GM18511 (cell line): ENCODE measurements around the gene FERD3L.
"Not testable (repeated sequence)": the region's sequence is repeated elsewhere in the genome, so short reads cannot be mapped to it uniquely, and the experiment has no call there.

Experiments used
- ATAC-seq: cut with Tn5 transposase; IDR thresholded peaks from one replicate; pipeline ENCODE4 v1.9.1; 2021; ENCODE audit warnings: mild to moderate bottlenecking, moderate library complexity; ENCODE audit not compliant: unreplicated experiment

FERD3L gene, protein sequence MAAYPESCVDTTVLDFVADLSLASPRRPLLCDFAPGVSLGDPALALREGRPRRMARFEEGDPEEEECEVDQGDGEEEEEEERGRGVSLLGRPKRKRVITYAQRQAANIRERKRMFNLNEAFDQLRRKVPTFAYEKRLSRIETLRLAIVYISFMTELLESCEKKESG

DNA sequence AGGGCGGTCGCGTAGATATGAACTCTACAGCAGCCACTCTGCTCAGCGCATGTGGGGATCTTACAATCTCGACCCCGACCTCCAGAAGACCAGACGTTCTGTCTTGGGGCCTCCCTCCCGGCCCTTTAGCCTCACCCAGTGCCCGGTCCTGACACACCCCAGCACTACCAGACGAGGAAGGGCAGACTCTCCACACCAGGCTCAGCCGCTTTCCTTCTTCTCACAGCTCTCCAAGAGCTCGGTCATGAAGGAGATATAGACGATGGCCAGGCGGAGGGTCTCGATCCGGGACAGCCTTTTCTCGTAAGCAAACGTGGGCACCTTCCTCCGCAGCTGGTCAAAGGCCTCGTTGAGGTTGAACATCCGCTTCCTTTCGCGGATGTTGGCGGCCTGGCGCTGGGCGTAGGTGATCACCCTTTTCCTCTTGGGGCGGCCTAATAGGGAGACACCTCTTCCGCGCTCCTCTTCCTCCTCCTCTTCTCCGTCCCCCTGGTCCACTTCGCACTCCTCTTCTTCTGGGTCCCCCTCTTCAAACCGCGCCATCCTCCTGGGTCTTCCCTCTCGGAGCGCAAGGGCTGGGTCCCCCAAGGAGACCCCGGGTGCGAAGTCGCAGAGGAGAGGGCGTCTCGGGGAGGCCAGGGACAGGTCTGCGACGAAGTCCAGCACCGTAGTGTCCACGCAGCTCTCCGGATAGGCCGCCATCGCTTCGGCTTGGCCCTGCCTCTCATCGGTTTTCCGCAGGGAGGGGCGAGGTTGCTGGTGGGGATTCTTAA is at the start of gene FERD3L:
TSS of gene FERD3L (minus strand) at position 761 of the 773 bp plus-strand sequence. CDS start at position 702, 59 bp downstream.
- no peak for ATAC-seq

DNA sequence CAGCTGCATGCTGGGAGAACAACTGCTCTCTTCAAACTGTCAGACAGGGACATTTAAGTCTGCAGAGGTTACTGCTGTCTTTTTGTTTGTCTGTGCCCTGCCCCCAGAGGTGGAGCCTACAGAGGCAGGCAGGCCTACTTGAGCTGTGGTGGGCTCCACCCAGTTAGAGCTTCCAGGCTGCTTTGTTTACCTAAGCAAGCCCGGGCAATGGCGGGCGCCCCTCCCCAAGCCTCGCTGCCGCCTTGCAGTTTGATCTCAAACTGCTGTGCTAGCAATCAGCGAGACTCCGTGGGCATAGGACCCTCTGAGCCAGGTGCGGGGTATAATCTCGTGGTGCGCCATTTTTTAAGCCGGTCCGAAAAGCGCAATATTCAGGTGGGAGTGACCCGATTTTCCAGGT is 49.2 kb upstream of the FERD3L start:
- ATAC-seq: not testable (repeated sequence)

DNA sequence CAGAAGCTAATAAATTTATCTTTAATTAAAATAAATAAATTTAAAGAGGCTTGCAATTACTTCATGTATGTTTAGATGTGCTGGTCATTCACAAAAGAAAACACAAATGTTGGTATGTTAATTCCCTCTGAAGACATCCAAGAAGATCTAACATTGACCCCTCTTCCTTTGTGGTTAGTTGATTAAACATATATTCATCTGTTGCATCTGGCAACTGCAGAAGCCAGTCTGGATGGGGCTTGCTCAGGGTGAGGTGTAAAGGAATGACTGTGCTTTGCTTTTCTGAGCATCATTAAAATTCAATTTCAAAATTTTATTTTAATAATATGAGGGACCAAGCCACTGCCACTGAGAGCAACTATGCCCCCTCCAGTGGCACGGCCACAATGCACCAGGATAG is 36.4 kb upstream of the FERD3L start:
- no peak for ATAC-seq

DNA sequence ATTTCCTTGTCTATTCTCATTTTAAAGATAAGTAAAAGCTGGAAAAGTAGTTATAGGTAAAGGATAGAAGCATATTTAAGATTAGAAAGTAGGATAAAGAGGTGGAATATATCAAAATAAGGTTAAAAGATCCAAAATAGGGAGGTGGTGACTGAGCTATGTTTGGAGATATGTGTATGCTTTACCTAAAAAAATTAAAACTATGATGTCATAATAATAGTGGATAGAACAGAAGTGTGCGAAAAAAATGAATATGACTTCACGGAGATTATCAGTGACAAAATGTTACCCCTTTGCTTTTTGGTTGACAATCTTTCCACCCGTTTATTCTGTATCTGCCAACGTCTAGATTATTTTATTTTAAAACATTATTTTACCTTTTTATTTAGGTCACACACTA is 33.4 kb upstream of the FERD3L start:
- ATAC-seq: no peak

DNA sequence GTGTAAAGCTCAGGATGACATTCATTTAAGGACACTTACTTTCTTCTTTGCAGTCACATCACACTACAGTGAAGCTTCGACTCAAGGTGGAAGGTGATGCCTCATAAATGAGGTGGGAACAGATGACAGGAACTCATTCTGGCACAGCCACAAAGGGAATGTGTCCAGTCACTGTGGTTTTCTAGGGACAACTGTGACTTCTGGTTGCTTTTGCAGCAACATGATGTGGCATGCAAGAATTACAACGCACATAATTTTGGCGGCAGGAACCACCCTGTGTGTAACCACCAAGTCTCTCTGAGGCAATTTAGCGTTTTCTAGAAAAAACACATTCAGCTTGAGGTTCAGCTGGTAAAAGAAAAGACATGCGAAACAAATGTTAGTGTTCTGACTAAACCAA is 32.0 kb upstream of the FERD3L start:
- ATAC-seq: no peak

DNA sequence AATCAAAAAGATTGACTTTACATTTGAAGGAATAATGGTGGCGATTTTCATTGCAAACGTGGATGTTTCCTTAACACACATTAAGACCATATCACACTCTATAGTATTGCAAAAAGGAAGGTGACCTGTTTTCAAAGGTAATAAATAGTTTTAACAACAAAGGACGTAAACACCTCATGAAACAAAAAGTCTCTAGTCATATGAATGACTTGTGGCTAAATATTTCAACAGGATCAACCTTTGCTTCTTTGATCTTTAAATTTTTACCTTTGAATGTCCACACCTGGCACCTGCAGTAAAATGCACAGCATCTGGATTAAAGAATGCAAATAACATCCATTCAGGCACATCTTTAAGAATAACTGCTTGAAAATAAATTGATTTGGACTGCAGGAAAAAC is 30.0 kb upstream of the FERD3L start:
- no peak for ATAC-seq

DNA sequence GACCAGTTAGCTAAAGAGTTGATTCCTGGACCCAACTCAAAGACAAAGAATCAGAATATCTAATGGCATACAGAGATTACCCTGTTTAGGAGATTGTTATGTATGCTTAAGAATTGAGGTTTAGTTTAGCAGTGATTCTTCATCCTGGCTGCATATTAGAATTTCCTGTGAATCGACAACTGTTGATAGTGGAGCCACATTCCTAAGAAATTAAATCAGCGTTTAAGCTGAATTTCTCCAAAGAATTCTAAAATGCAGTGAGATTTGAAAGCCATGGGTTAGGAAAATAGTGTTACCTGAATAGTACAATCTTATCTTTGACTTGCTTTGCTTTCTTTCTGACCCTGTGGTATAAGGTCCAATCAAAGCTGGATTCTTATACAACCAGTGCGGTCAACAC is 16.4 kb upstream of the FERD3L start:
- ATAC-seq: no peak

DNA sequence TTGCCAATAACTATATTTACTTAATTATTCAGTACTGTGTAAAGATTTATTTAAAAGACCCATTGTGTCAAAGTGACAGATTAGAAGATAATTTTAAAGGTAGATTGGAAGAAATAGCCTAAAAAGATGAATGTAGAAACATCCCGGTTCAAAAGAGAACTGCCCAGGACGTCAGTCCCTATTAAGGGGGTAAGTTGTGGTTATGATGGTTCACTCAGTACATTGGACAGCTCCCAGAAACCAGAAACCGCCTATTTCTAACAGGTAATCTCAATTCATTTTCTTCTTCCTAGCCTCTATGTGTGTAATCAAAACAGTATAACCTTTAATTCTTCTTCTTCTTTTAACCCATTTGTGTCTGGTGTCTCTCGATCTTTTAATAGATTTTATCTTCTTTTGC is 1.5 kb upstream of the FERD3L start:
- no peak for ATAC-seq

DNA sequence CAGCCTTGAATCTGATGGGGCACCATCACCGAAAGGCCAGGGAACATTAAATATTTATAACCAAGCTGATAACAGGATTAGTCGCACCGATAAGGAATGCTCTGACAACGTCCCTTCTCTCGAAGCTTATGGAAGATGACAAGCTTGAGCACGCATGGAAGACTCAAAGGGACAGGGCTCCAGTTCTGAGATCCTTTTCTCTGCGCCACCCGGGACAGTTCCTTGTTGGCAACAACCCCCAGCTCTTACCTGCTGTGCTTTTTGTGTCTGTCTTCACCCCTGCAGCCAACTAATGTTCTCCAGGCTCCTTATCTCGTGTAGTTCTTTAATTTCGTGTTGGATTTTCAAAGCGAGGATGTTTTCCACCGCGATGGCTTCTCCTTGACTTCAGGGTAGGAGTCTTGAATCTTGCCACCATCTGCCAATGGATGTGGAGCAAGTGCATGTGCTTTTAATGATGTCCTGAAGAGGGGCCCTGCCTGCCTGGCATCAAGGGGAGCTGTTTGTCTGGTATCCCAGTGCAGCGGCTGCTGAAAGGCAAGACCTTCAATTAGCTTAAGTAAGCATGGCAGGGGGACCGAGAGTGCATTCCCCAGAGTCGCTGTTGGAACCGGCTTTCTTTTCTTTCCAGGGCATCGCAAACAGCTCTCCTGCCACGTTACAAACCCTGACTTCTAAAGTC is 354 bp upstream of the FERD3L start:
- no peak for ATAC-seq

DNA sequence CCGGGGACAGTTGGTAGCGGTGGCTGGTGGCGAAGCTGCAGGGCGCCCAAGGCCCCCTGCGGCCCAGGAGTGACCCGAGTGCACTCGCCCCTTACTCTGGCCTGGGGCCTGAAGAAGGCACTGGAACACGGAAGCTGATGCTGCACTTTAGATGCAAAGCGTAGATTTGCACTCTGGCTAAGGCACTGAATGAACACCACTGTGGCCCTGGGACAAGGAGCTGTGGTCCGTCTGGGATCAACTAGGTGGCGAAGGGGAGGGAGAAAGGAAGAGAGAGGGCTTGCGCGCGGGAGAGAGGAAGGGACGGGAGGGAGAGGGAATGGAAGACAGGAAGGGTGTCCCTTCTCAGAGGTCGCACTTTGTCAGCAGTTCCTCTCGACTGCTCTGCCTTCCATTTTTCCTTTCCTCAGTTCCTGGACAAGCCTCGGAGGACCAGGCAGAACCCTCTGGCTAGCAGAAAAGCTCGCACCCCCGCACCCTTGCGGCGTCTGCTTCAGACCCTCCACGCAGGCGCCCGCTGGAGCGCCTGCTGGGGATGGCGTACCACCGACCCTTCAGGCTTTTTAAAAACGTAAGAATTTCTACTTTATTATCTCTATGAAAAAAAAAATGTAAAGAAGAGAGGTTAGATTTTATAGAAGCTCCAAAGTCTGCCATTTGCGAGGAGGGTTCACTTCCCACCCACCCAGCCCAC is 1.2 kb downstream of the FERD3L start:
- no peak for ATAC-seq

DNA sequence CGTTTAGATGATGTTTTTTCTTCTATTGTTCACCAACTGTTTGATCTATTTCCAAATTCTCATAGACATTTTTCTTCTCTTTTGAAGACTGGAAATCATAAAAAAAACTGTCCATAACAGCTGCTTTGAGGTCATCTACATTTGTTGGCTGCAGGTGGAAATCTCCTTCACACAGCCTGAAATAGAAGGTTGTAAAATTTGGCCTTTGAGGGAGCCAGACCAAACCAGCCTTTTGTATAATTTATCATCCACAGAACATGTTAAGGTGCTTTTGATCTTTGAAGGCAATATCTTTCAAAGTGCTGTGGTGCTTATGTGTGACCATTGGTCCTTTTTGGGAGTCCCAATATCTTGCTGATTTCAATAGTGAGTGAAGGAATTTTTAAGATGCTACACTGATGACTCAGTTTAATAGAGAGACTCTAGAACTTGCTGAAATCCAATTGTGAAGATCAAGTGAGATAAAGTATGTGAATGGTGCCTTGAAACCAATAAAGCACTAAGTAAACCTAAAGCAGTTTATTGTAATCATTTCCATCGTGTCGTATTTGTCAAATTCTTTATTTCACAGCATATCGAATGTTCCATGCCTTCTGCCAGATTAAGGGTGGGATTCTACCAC is 5.4 kb downstream of the FERD3L start:
- no peak for ATAC-seq

DNA sequence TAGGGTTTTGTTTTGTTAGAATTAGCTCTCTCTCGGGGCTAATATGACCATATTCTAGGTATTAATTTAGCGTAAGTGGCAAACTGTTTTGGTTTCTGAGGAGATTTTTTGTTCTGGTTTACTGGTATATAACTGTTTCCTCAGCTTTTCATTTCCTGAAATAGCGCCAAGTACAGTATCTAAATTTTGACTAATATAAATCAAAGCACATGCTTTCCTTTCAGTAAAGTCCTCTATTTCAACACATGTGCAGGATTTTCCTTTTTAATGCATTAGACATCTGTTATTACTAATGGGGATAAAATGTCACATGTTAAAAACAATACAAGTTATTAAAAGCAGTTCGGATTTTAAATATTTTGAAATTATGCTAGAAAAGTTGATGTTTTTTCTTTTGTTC is 11.3 kb downstream of the FERD3L start:
- no peak for ATAC-seq

DNA sequence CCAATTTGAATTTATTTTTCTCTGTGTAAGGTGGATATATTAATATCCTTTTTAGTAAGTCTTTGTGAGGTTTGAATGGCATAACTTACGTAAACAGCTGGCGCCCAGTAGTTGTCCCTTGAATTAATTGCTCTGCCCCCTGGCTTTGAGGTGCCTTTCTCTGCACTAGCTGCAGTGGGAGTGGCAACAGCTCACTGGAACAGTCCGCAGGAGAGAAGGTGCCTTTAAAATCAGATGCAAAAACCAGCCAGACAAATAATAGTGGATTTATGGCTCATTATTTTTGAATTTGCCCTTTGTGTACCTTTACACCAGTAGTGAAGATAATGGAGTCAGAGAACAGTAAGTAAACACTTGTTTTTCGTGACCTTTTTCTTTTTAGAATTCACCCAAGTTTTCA is 11.8 kb downstream of the FERD3L start:
- no peak for ATAC-seq

DNA sequence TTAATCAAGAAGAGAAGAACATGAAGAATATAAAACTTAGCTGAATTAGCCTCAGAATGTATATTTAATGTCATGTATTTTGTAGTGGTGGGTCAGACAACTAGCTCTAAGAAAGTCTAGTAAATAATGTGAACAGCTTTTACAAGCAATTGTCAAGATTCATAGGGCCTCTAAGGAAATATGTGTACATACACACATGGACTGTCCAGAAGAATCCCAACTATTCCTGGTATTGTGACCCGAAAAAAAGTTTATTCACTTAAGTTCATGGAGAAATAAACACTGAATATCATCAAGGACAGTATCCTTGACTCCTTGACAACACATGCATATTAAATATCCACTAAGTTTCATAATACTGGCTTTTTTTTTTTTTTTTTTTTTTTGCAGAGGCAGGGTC is 16.4 kb downstream of the FERD3L start:
- no peak for ATAC-seq

DNA sequence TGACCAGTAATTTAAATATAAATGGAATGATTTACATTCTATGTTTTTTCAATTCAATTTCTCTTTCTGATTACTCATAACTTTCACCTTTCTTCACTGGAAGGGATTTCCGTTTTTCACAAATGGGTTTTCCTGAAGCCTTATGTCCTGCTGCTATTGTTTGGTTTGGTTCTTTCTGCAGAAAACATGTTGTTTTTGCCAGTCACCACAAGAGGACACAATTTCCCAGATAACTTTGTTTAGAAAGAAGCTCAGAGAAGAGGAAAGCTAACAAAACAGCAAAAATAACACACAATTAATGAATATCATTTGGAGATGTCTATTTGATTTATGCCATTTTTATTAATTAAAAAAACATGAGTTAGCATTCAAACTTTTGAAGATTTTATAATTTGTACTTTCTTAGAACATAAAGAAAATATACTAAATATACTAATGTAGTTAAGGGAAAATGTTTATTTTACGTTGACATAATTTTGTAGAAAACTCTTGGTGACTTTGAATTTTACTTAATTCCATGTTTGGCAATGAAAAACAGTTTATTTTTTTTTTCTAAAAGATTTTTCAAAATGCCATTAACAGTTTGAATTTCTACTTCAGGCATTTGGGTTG is 23.1 kb downstream of the FERD3L start:
- ATAC-seq: no peak

DNA sequence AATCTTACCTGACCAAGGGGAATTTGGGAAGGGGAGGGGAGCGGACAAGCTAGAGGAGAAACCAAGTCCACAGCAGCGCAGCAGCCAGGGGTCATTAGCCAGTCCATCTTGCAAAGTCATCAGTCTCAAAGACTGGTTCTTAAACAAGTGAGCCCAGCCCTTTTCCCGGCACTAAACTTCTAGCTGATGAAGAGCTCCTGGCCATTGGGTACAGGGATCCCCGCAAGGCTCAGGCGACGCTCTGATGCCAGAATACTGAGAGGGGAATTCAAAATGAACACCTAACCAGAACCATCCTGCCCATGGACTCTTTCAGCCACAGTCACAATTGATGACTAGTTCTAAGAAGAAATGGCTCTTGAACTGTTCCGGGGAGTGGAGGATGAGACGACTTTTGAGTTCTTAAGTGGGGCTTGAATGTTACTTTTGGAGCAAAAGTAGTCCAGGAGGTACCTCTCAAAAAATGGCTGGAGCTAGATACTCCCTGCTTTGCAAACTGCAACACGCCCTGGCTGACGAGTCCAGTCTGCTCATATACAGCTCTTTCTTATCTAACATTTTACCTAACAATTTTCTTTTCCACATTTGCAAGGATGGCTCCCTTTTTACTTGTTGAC is 25.2 kb downstream of the FERD3L start:
- no peak for ATAC-seq

DNA sequence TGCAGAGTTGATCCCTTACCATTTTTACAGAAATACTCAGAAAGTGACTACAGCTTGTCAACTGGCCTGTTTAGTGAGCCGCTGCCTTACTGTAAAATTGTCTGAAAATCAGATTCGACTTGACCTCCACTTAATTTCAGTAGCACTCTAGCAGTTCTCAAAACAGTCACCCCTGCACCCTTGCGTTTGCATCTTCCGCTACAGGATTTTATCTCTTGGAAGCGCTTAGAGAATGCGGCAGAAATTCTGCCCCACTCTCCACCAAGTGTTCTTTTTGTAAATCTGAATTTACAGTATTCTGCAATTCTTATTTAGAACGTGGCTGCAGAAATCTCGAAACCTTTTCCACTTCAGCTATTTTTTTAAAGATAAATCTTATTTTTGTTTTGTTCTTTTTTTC is 25.8 kb downstream of the FERD3L start:
- no peak for ATAC-seq

DNA sequence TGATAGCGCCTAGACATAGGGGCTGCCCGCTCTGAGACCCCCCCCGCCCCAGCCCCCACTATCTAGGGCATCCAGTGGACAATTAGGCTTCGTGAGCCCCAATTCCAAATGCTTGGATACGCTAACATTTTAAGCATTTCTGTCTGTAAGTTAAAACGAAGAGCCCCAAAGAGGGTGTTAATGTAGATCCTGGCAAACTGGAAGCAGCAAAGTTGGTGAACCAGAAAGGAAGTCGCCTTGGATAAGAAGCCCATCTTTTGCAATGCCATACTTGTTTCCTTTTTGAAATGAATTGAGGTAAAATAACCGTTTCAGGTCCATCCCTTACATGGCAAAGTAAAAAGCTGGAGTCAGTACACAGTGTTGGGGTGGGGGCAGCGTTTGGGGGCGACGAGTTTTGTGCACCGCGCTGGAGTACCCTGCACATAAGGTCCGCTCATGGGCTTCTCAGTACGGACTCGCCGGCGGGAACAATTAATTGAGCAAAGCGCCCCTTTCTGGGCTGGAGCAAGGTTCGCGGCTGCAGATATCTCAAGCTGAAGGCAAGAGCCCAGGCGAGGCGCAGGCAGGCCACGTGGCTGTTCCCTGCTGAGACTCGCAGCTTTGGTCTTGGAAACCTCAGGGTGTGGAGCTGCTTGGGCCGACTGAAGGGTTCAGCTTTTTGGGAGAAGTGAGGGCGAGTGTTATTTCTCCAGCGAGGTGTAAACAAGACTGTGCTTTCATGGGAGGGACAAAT is 26.4 kb downstream of the FERD3L start:
- ATAC-seq: no peak

DNA sequence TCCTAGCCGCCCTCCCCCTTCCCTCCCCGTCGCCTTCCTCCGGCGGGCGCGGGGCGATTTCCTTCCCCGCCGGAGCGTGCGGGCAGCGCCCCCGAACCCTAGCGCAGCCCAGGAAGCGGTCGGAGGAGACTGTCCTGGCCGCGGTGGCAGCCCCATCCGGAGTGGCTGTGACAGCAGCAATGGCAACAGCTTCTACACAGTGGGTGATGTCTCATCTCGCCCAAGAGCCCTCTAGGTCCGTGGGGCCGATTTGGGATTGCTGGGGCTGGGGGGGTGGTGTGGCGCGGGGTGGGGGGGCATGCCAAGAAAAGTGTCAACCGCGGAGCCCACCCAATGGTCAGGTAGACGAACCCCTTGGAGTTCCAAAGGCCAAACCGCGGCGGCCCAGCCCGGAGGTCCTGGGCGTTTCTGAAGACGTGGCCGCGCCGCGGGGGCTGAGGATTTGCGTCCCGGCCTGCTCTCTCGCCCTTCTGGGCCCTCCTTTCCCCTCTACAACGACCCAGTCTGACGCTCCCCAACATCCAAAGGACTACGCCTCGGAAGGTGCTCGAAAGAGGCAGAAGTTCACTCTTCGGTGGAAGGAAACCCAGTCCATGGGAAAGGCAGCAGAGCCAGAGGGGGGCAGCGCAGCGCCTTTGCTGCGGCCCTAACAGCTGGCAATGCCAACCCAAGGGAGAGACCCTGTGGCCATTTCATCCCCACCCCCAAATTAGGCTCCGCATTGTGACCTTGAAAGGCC is 27.2 kb downstream of the FERD3L start:
- ATAC-seq: no peak
